ENCODE data around the gene USP17L11. TPM values are rescaled to one million over a fixed set of nuclear protein-coding genes. Genes with fewer than 3 reads are reported as not detected.
"Not testable (repeated sequence)": the region's sequence is repeated elsewhere in the genome, so short reads cannot be mapped to it uniquely, and the experiment has no call there.

The USP17L11 gene
- total and polyA plus RNA-seq, 2 donors (not counting 1 experiment from before 2014, with no cell fraction given) = not detected

DNA sequence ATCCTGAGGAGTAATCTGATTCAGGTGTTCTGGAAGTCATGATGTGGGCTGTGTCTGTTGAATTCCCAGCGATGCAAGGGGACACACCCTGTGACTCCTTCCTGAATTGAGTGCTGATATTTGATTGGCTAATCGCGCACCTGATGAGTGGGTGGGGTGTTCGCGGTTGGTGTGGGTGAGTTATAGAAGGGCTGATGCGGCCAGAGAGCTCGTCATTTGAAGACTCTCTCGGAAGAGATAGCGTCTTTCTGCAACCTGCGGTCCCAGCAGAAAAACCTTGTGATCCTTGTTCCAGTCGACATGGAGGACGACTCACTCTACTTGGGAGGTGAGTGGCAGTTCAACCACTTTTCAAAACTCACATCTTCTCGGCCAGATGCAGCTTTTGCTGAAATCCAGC, 4.8 kb upstream of the USP17L11 start, which contains the start of gene USP17L10:
Gene USP17L10, plus strand, starts transcription at position 301 of the 400 bp plus-strand sequence. Its CDS starts 0 bp downstream, at position 301.
- H3K9me3 Mint-ChIP-seq (ENCODE audit: insufficient read depth); CTCF ChIA-PET; H3K4me2 ChIP-seq (replicated peaks; ENCODE audit: low read depth, low read length, poor library complexity, severe bottlenecking); H3K27ac Mint-ChIP-seq; H3K27me3 Mint-ChIP-seq; H3K4me3 ChIP-seq (ENCODE audit: control extremely low read depth in 1 of 5, extremely low read depth in 1 of 5, insufficient read depth in 1 of 5, low read depth in 2 of 5, low read length in 4 of 5); H3K9me3 ChIP-seq (ENCODE audit: control extremely low read depth in 1 of 3, control insufficient read depth in 2 of 3, insufficient read depth in 1 of 3, low read length in 2 of 3); H3K27ac ChIP-seq (ENCODE audit: low read length in 2 of 2); H3K27me3 ChIP-seq (replicated peaks in 1 of 4; ENCODE audit: control extremely low read depth in 1 of 4, control insufficient read depth in 3 of 4, insufficient read depth in 4 of 4, low read length in 3 of 4); H3K36me3 ChIP-seq (replicated peaks in 1 of 2; ENCODE audit: control extremely low read depth in 1 of 2, control insufficient read depth in 1 of 2, extremely low read depth in 1 of 2, insufficient read depth in 2 of 2, low read length in 1 of 2); H3K4me3 Mint-ChIP-seq; ATAC-seq (ENCODE audit: low read depth); H3K4me1 ChIP-seq (ENCODE audit: control insufficient read depth in 2 of 2, insufficient read depth in 2 of 2, low read length in 2 of 2); H3K9ac ChIP-seq (ENCODE audit: low read length); intact Hi-C loops (cut with micrococcal nuclease); H2AFZ ChIP-seq (ENCODE audit: insufficient read depth, low read depth, low read length, poor library complexity, severe bottlenecking); DNase-seq; H3K79me2 ChIP-seq (ENCODE audit: control insufficient read depth, insufficient read depth, low read length); POLR2A ChIA-PET; H4K20me1 ChIP-seq (ENCODE audit: control insufficient read depth, insufficient read depth, low read length, poor library complexity, severe bottlenecking); H3K4me1 Mint-ChIP-seq: not testable (repeated sequence)
- WGBS (ENCODE audit: insufficient coverage) = 90% methylated on average over 3 of the region's 13 CpGs

GRCh38 chr4:9214701-9215100, 504 bp upstream of the USP17L11 start:
- DNase-seq; H3K79me2 ChIP-seq (ENCODE audit: control insufficient read depth, insufficient read depth, low read length); H3K4me1 ChIP-seq (ENCODE audit: control insufficient read depth in 2 of 2, insufficient read depth in 2 of 2, low read length in 2 of 2); H3K27ac Mint-ChIP-seq; H3K9me3 Mint-ChIP-seq (ENCODE audit: insufficient read depth); H3K27ac ChIP-seq (ENCODE audit: low read length in 2 of 2); H3K4me1 Mint-ChIP-seq; intact Hi-C loops (cut with micrococcal nuclease); CTCF ChIA-PET; H4K20me1 ChIP-seq (ENCODE audit: control insufficient read depth, insufficient read depth, low read length, poor library complexity, severe bottlenecking); H3K9ac ChIP-seq (ENCODE audit: low read length); H3K4me2 ChIP-seq (replicated peaks; ENCODE audit: low read depth, low read length, poor library complexity, severe bottlenecking); POLR2A ChIA-PET; ATAC-seq (ENCODE audit: low read depth); H3K4me3 ChIP-seq (ENCODE audit: control extremely low read depth in 1 of 5, extremely low read depth in 1 of 5, insufficient read depth in 1 of 5, low read depth in 2 of 5, low read length in 4 of 5); H3K36me3 ChIP-seq (replicated peaks in 1 of 2; ENCODE audit: control extremely low read depth in 1 of 2, control insufficient read depth in 1 of 2, extremely low read depth in 1 of 2, insufficient read depth in 2 of 2, low read length in 1 of 2); H3K4me3 Mint-ChIP-seq; H3K27me3 ChIP-seq (replicated peaks in 1 of 4; ENCODE audit: control extremely low read depth in 1 of 4, control insufficient read depth in 3 of 4, insufficient read depth in 4 of 4, low read length in 3 of 4); H3K27me3 Mint-ChIP-seq; H2AFZ ChIP-seq (ENCODE audit: insufficient read depth, low read depth, low read length, poor library complexity, severe bottlenecking); H3K9me3 ChIP-seq (ENCODE audit: control extremely low read depth in 1 of 3, control insufficient read depth in 2 of 3, insufficient read depth in 1 of 3, low read length in 2 of 3): not testable (repeated sequence)
- WGBS (ENCODE audit: insufficient coverage) = 97% methylated on average over 5 of the region's 14 CpGs

GRCh38 chr4:9219852-9220251, 4.6 kb downstream of the USP17L11 start, which contains the start of gene USP17L12:
Gene USP17L12 (plus strand): TSS chr4:9220152. CDS start chr4:9220152, 0 bp downstream.
- H3K27ac Mint-ChIP-seq; ATAC-seq (ENCODE audit: low read depth); H3K4me3 Mint-ChIP-seq; POLR2A ChIA-PET; H3K4me1 Mint-ChIP-seq; H3K4me2 ChIP-seq (replicated peaks; ENCODE audit: low read depth, low read length, poor library complexity, severe bottlenecking); intact Hi-C loops (cut with micrococcal nuclease); H3K79me2 ChIP-seq (ENCODE audit: control insufficient read depth, insufficient read depth, low read length); H3K4me1 ChIP-seq (ENCODE audit: control insufficient read depth in 2 of 2, insufficient read depth in 2 of 2, low read length in 2 of 2); H3K36me3 ChIP-seq (replicated peaks in 1 of 2; ENCODE audit: control extremely low read depth in 1 of 2, control insufficient read depth in 1 of 2, extremely low read depth in 1 of 2, insufficient read depth in 2 of 2, low read length in 1 of 2); H3K27me3 Mint-ChIP-seq; H3K27ac ChIP-seq (ENCODE audit: low read length in 2 of 2); H3K9ac ChIP-seq (ENCODE audit: low read length); H3K9me3 ChIP-seq (ENCODE audit: control extremely low read depth in 1 of 3, control insufficient read depth in 2 of 3, insufficient read depth in 1 of 3, low read length in 2 of 3); H2AFZ ChIP-seq (ENCODE audit: insufficient read depth, low read depth, low read length, poor library complexity, severe bottlenecking); H3K4me3 ChIP-seq (ENCODE audit: control extremely low read depth in 1 of 5, extremely low read depth in 1 of 5, insufficient read depth in 1 of 5, low read depth in 2 of 5, low read length in 4 of 5); H4K20me1 ChIP-seq (ENCODE audit: control insufficient read depth, insufficient read depth, low read length, poor library complexity, severe bottlenecking); H3K27me3 ChIP-seq (replicated peaks in 1 of 4; ENCODE audit: control extremely low read depth in 1 of 4, control insufficient read depth in 3 of 4, insufficient read depth in 4 of 4, low read length in 3 of 4); DNase-seq; H3K9me3 Mint-ChIP-seq (ENCODE audit: insufficient read depth); CTCF ChIA-PET: not testable (repeated sequence)
- WGBS (ENCODE audit: insufficient coverage) = no CpG with 5 or more reads among the region's 13 CpGs

GRCh38 chr4:9224596-9224995, 9.4 kb downstream of the USP17L11 start, which contains the start of gene USP17L13:
Gene USP17L13 (plus strand): TSS chr4:9224896. CDS start chr4:9224896, 0 bp downstream.
- CTCF ChIA-PET; H3K9me3 Mint-ChIP-seq (ENCODE audit: insufficient read depth); H3K4me1 ChIP-seq (ENCODE audit: control insufficient read depth in 2 of 2, insufficient read depth in 2 of 2, low read length in 2 of 2); H2AFZ ChIP-seq (ENCODE audit: insufficient read depth, low read depth, low read length, poor library complexity, severe bottlenecking); H3K27ac ChIP-seq (ENCODE audit: low read length in 2 of 2); intact Hi-C loops (cut with micrococcal nuclease); ATAC-seq (ENCODE audit: low read depth); H3K4me3 Mint-ChIP-seq; H3K9ac ChIP-seq (ENCODE audit: low read length); H3K4me1 Mint-ChIP-seq; DNase-seq; H3K4me2 ChIP-seq (replicated peaks; ENCODE audit: low read depth, low read length, poor library complexity, severe bottlenecking); H3K4me3 ChIP-seq (ENCODE audit: control extremely low read depth in 1 of 5, extremely low read depth in 1 of 5, insufficient read depth in 1 of 5, low read depth in 2 of 5, low read length in 4 of 5); H3K27ac Mint-ChIP-seq; H3K36me3 ChIP-seq (replicated peaks in 1 of 2; ENCODE audit: control extremely low read depth in 1 of 2, control insufficient read depth in 1 of 2, extremely low read depth in 1 of 2, insufficient read depth in 2 of 2, low read length in 1 of 2); H3K79me2 ChIP-seq (ENCODE audit: control insufficient read depth, insufficient read depth, low read length); H3K27me3 Mint-ChIP-seq; POLR2A ChIA-PET; H3K9me3 ChIP-seq (ENCODE audit: control extremely low read depth in 1 of 3, control insufficient read depth in 2 of 3, insufficient read depth in 1 of 3, low read length in 2 of 3); H4K20me1 ChIP-seq (ENCODE audit: control insufficient read depth, insufficient read depth, low read length, poor library complexity, severe bottlenecking); H3K27me3 ChIP-seq (replicated peaks in 1 of 4; ENCODE audit: control extremely low read depth in 1 of 4, control insufficient read depth in 3 of 4, insufficient read depth in 4 of 4, low read length in 3 of 4): not testable (repeated sequence)
- no CpG with 5 or more reads among the region's 14 CpGs for WGBS (ENCODE audit: insufficient coverage)

Data from B cell (primary cell).